Gastrocnemius medialis (tissue), 4 donors: Measurements from ENCODE around the gene PALS2. TPM values are rescaled to one million over a fixed set of nuclear protein-coding genes. Genes with fewer than 3 reads are reported as not detected.

Experiments
- ATAC-seq, 2 donors: fragments of 150-250 bp; one replicate each; pipeline ENCODE4 v1.9.1; 2016
- DNase-seq, 2 donors: peaks; one replicate each; pipeline ENCODE4 v3.0.0-alpha.2; 2019
- H3K27ac ChIP-seq, 4 donors: fragments of 200-600 bp; sonication (generic); 1 replicate in 1 of 4; 2 replicates in 3 of 4; pipeline ENCODE4 v1.5.1; 2016 to 2018; ENCODE audit warnings: mild to moderate bottlenecking in 2 of 4, moderate library complexity in 1 of 4
- H3K27me3 ChIP-seq, 3 donors: fragments of 200-600 bp; sonication (generic) in 2 of 3; 1 replicate in 1 of 3; 2 replicates in 2 of 3; pipeline versions ENCODE4 v1.5.1 to v1.6.0; 2016 to 2019; ENCODE audit warnings: mild to moderate bottlenecking in 1 of 3, moderate library complexity in 1 of 3
- H3K36me3 ChIP-seq, 2 donors: fragments of 200-600 bp; sonication (generic) in 1 of 2; one replicate each; pipeline ENCODE4 v1.5.1; 2017 to 2018
- H3K4me1 ChIP-seq, 2 donors: fragments of 200-600 bp; sonication (generic) in 1 of 2; one replicate each; pipeline ENCODE4 v1.5.1; 2016 to 2017; ENCODE audit warnings: mild to moderate bottlenecking in 2 of 2
- H3K4me3 ChIP-seq, 4 donors: fragments of 200-600 bp; sonication (generic) in 3 of 4; 1 replicate in 1 of 4; 2 replicates in 3 of 4; pipeline ENCODE4 v1.5.1; 2016 to 2019; ENCODE audit warnings: mild to moderate bottlenecking in 2 of 4
- H3K9me3 ChIP-seq, 3 donors: fragments of 200-600 bp; sonication (generic) in 2 of 3; 1 replicate in 1 of 3; 2 replicates in 2 of 3; pipeline ENCODE4 v1.5.1; 2016 to 2019
- POLR2A ChIP-seq, 2 donors: fragments of 450-650 bp; IDR thresholded peaks; one replicate each; pipeline ENCODE4 v1.6.1; 2017; ENCODE audit warnings: antibody characterized with exemption in 2 of 2, mild to moderate bottlenecking in 2 of 2, moderate library complexity in 2 of 2
- in situ Hi-C, 4 donors: fragments of 200-750 bp; cut with MboI; loops; one replicate each; pipeline versions ENCODE4 v1.15.0 to v1.8.0; 2017; ENCODE audit warnings: low sequenced_read_pairs in 4 of 4
- intact Hi-C: fragments of 100-400 bp; cut with DNase I; formaldehyde crosslinking; loops from one replicate; pipeline ENCODE4 v1.15.1; 2023; ENCODE audit warnings: low total_unique reads
- total RNA-seq, 4 donors: library from RNA; depleted of rRNA; stranded (reverse); fragments of >200 nt; gene quantifications; one replicate each; pipeline versions ENCODE4 v1.1.0 to v1.2.3, GENCODE V29; 2016
- TF ChIP-seq, protein P1 (sequence below), 5 experiments: fragments of 450-650 bp in 3 of 5; fragments of 200-600 bp in 2 of 5; sonication (generic) in 2 of 5; IDR thresholded peaks in 4 of 5; conservative IDR thresholded peaks in 1 of 5; 1 replicate in 4 of 5; 2 replicates in 1 of 5; pipeline ENCODE4 v1.5.1; 2016 to 2019; ENCODE audit warnings: antibody characterized with exemption in 5 of 5, mild to moderate bottlenecking in 3 of 5, moderate library complexity in 3 of 5

Gene PALS2
- total RNA-seq, 4 donors from 2014 or later, result 11.2 to 17.3 (median 12.4) TPM

GRCh38 chr7:24576171-24577025 lies 3.1 kb downstream of the PALS2 start:
- ATAC-seq (no peak), DNase-seq (no peak)
- Histone ChIP-seq H3K4me1 (peaks cover 37 to 42% of the 10 kb centered on the region in 2 donors), H3K27ac (no peak overlapping the region), H3K27me3 (no peaks in the 10 kb centered on the region), H3K4me3 (no peak overlapping the region), H3K9me3 (no peaks in the 10 kb centered on the region), H3K36me3 (no peaks in the 10 kb centered on the region)
- in situ Hi-C loops (loop anchor here in 1 of 4 donors (10.0 kb wide), 1 partner anchor 88 kb away; no protein-coding TSS in a partner anchor), intact Hi-C loops (loop anchor here (5.0 to 10.0 kb wide), 4 partner anchors 91 to 518 kb away; no protein-coding TSS in a partner anchor)
- TF ChIP-seq, protein P1, sequence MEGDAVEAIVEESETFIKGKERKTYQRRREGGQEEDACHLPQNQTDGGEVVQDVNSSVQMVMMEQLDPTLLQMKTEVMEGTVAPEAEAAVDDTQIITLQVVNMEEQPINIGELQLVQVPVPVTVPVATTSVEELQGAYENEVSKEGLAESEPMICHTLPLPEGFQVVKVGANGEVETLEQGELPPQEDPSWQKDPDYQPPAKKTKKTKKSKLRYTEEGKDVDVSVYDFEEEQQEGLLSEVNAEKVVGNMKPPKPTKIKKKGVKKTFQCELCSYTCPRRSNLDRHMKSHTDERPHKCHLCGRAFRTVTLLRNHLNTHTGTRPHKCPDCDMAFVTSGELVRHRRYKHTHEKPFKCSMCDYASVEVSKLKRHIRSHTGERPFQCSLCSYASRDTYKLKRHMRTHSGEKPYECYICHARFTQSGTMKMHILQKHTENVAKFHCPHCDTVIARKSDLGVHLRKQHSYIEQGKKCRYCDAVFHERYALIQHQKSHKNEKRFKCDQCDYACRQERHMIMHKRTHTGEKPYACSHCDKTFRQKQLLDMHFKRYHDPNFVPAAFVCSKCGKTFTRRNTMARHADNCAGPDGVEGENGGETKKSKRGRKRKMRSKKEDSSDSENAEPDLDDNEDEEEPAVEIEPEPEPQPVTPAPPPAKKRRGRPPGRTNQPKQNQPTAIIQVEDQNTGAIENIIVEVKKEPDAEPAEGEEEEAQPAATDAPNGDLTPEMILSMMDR (IDR thresholded peaks at IDR 0.05 in 4 of 5, conservative IDR thresholded peaks at IDR 0.05 in 1 of 5), result peak; percentile 25 to 59 (median 44)
- no peak for TF ChIP-seq POLR2A (IDR thresholded peaks at IDR 0.05)

DNA sequence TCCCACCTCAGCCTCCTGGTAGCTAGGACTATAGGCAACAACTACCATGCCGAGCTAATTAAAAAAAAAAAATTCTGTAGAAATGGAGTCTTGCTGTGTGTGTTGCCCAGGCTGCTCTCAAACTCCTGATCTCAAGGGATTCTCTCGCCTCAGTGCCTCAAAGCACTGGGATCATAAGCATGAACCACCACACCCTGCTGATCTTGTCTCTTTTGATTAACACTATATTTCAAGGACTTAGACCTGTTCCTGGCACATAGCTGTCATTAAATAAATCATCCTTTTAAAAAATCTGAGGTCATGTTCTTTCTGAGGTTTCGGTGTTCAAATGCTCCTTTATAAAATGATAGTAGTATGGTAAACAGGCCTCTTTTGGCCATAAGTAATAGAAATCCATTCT lies 4.8 kb downstream of the PALS2 start:
- intact Hi-C loops (loop anchor here (5.0 to 10.0 kb wide), 4 partner anchors 89 to 517 kb away; no protein-coding TSS in a partner anchor), in situ Hi-C loops (loop anchor here in 1 of 4 donors (10.0 kb wide), 1 partner anchor 87 kb away; no protein-coding TSS in a partner anchor)
- ATAC-seq, result no peak

DNA sequence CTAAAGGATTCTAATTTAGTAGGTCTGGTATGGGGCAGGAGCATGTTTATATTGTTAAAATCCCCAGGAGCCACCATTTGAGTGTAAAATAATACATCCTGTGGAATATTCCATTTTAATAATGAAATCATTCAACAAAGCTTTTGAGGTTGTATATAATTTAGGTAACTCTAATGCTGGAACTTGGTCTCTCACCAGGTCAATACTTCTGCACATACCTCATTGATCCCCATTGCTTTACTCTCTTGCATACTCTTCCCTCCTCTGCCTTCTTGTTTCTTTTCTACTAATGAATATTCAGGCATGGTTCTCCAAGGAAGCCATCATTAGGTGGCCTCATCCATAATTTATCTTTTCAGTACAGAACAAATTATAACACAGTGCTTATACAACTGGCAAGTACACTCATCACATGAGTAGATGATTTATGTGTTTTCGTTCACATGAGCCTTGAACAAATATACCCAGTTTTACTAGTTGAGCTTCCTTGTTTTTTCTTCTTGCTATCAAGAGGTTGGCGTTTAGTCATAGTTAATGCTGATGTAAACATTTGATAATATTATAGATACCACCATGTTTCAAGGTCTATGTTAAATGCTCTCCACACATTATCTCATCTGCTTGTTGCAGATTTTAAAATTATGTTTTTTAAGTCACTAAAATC lies 7.2 kb downstream of the PALS2 start:
- Histone ChIP-seq H3K9me3 (no peaks in the 10 kb centered on the region), H3K27ac (no peak overlapping the region), H3K27me3 (no peaks in the 10 kb centered on the region), H3K36me3 (no peaks in the 10 kb centered on the region), H3K4me1 (peaks cover 25 to 35% of the 10 kb centered on the region in 2 donors), H3K4me3 (no peak overlapping the region)
- TF ChIP-seq, protein P1 (IDR thresholded peaks at IDR 0.05 in 4 of 5, conservative IDR thresholded peaks at IDR 0.05 in 1 of 5), result no peak
- TF ChIP-seq POLR2A (IDR thresholded peaks at IDR 0.05), result no peak
- ATAC-seq (no peak), DNase-seq (no peak)
- intact Hi-C loops (no loop called here), in situ Hi-C loops (no loop called here)

More for the DNA sequence above, 4.8 kb downstream of the PALS2 start:
- TF ChIP-seq POLR2A (IDR thresholded peaks at IDR 0.05), result no peak
- TF ChIP-seq, protein P1 (IDR thresholded peaks at IDR 0.05 in 4 of 5, conservative IDR thresholded peaks at IDR 0.05 in 1 of 5), result no peak
- H3K36me3 ChIP-seq, result no peaks in the 10 kb centered on the region
- H3K4me1 ChIP-seq, result peaks cover 37 to 45% of the 10 kb centered on the region in 2 donors
- no peak overlapping the region for H3K27ac ChIP-seq
- no peaks in the 10 kb centered on the region for H3K9me3 ChIP-seq
- H3K4me3 ChIP-seq, result no peak overlapping the region
- H3K27me3 ChIP-seq, result no peaks in the 10 kb centered on the region
- no peak for DNase-seq

DNA sequence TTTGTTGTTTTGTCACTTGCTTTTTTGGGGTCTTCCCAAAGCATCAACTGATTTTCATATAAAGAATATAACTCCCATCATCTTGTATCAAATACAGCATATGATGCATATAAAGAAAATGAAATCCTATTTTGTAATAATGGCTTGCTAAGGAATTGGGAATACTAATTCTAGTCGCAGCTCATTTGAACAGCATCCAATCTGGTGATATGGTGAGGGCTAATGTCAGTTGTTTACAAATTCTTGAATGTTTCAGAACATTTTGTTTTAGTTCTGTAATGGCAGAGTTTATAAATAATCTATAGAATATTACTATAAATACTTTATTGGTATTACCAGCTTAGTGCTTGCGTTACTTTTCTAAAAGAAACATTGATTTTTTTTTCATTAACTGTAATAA lies 8.9 kb downstream of the PALS2 start:
- no peaks in the 10 kb centered on the region for H3K9me3 ChIP-seq
- no peak overlapping the region for H3K27ac ChIP-seq
- TF ChIP-seq POLR2A (IDR thresholded peaks at IDR 0.05), result no peak
- TF ChIP-seq, protein P1 (IDR thresholded peaks at IDR 0.05 in 4 of 5, conservative IDR thresholded peaks at IDR 0.05 in 1 of 5), result no peak
- no peaks in the 10 kb centered on the region for H3K36me3 ChIP-seq
- intact Hi-C loops, result no loop called here
- H3K27me3 ChIP-seq, result no peaks in the 10 kb centered on the region
- H3K4me3 ChIP-seq, result no peak overlapping the region
- no peak for ATAC-seq
- peaks cover 12 to 36% of the 10 kb centered on the region in 2 donors for H3K4me1 ChIP-seq
- no peak for DNase-seq
- in situ Hi-C loops, result no loop called here
